Parathyroid adenoma (tissue), 2 donors: ENCODE results near the gene IL23R.

Experiments
- H2AFZ ChIP-seq: fragments of 300-600 bp; sonication (generic); one replicate; pipeline ENCODE4 v1.7.0; 2017; ENCODE audit warnings: antibody characterized with exemption, mild to moderate bottlenecking
- H3K27ac ChIP-seq: fragments of 300-600 bp; sonication (generic); one replicate; pipeline ENCODE4 v1.7.0; 2017
- H3K27me3 ChIP-seq: fragments of 300-600 bp; sonication (generic); one replicate; pipeline ENCODE4 v1.7.0; 2017; ENCODE audit warnings: low read length; ENCODE audit not compliant: control insufficient read depth, insufficient read depth
- H3K36me3 ChIP-seq: fragments of 300-600 bp; sonication (generic); one replicate; pipeline ENCODE4 v1.7.0; 2017; ENCODE audit warnings: low read length; ENCODE audit not compliant: control insufficient read depth, insufficient read depth
- H3K4me1 ChIP-seq: fragments of 300-600 bp; sonication (generic); one replicate; pipeline ENCODE4 v1.7.0; 2017; ENCODE audit warnings: control low read depth
- H3K4me2 ChIP-seq: fragments of 300-600 bp; sonication (generic); one replicate; pipeline ENCODE4 v1.7.0; 2017; ENCODE audit warnings: low read length
- H3K4me3 ChIP-seq: fragments of 300-600 bp; sonication (generic); one replicate; pipeline ENCODE4 v1.7.0; 2017; ENCODE audit warnings: low read depth, low read length
- H3K79me2 ChIP-seq: fragments of 300-600 bp; sonication (generic); one replicate; pipeline ENCODE4 v1.7.0; 2017; ENCODE audit warnings: control low read depth
- H3K9ac ChIP-seq: fragments of 300-600 bp; sonication (generic); one replicate; pipeline ENCODE4 v1.7.0; 2017; ENCODE audit warnings: mild to moderate bottlenecking
- H3K9me3 ChIP-seq: fragments of 300-600 bp; sonication (generic); one replicate; pipeline ENCODE4 v1.7.0; 2017; ENCODE audit warnings: low read length; ENCODE audit not compliant: control insufficient read depth
- CTCF ChIP-seq: fragments of 300-600 bp; sonication (generic); IDR thresholded peaks from one replicate; pipeline ENCODE4 v1.7.0; 2017; ENCODE audit warnings: antibody characterized with exemption, mild to moderate bottlenecking
- donor health status: primary hyperparathyroidism.

The IL23R gene

DNA sequence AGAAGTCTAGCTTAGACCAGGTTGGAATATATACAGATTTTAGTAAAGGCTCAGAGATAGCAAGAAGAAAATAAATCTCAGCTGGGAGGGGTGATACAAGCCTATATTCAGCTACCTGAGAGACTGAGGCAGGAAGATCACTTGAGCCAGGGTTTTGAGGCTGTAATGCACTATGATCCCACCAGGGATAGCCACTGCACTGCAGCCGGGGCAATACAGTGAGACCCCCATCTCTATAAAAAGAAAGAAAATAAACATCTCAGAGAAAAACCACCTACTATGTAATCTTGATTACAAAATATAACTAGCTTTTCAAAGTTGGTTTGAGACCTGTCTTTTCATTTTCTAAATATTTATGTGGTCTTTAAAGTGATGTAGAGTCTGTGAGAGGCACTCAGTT is 47.7 kb downstream of the IL23R start:
- Histone ChIP-seq H3K27ac (no peak overlapping the region), H3K4me2 (no peak overlapping the region), H3K4me3 (no peak overlapping the region), H3K79me2 (no peaks in the 10 kb centered on the region), H3K27me3 (no peaks in the 10 kb centered on the region), H3K9ac (no peak overlapping the region), H3K9me3 (no peaks in the 10 kb centered on the region), H3K36me3 (no peaks in the 10 kb centered on the region), H2AFZ (no peak overlapping the region), H3K4me1 (peaks cover 5% of the 10 kb centered on the region)
- TF ChIP-seq CTCF = no peak

- Histone ChIP-seq H3K79me2 (no peaks in the 10 kb centered on the region), H3K9ac (no peak overlapping the region), H3K27ac (no peak overlapping the region), H3K4me1 (peaks cover 5% of the 10 kb centered on the region), H3K27me3 (no peaks in the 10 kb centered on the region), H3K36me3 (no peaks in the 10 kb centered on the region), H3K4me3 (no peak overlapping the region), H2AFZ (no peak overlapping the region), H3K4me2 (no peak overlapping the region), H3K9me3 (no peaks in the 10 kb centered on the region)
- TF ChIP-seq CTCF = peak; percentile 37
Measured at GRCh38 chr1:67214420-67215174, 48.3 kb downstream of the IL23R start.

GRCh38 chr1:67216401-67216800 is 50.1 kb downstream of the IL23R start:
- Histone ChIP-seq H2AFZ (no peak overlapping the region), H3K4me2 (no peak overlapping the region), H3K9me3 (no peaks in the 10 kb centered on the region), H3K36me3 (no peaks in the 10 kb centered on the region), H3K27ac (no peak overlapping the region), H3K79me2 (no peaks in the 10 kb centered on the region), H3K4me3 (no peak overlapping the region), H3K27me3 (no peaks in the 10 kb centered on the region), H3K4me1 (peaks cover 5% of the 10 kb centered on the region), H3K9ac (no peak overlapping the region)
- TF ChIP-seq CTCF = no peak

DNA sequence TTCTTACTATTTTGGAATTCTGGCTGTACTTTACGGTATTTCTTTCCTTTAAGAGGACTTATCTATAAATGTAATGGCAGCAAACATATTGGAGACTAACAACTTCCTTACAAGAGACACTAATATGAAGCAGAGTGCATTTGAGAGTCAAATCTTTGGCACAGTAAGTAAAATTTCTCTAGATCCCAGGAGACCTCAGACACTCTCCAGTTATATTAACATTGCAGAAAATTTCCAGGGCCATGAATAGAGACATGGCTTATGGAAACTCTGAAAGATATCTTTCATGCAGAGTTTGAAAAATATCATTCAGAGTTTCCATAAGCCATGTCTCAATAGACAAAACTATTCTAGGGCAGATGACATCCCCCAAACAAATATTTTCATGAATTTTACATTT is 51.2 kb downstream of the IL23R start:
- Histone ChIP-seq H3K36me3 (no peaks in the 10 kb centered on the region), H3K9me3 (no peaks in the 10 kb centered on the region), H3K27me3 (no peaks in the 10 kb centered on the region), H3K79me2 (no peaks in the 10 kb centered on the region), H2AFZ (no peak overlapping the region), H3K4me1 (peaks cover 5% of the 10 kb centered on the region), H3K27ac (no peak overlapping the region), H3K9ac (no peak overlapping the region), H3K4me2 (no peak overlapping the region), H3K4me3 (no peak overlapping the region)
- TF ChIP-seq CTCF = no peak

GRCh38 chr1:67217938-67218337 is 51.7 kb downstream of the IL23R start:
- no peak for TF ChIP-seq CTCF

More at GRCh38 chr1:67217938-67218337, 51.7 kb downstream of the IL23R start:
- no peaks in the 10 kb centered on the region for H3K27me3 ChIP-seq
- H3K9ac ChIP-seq = no peak overlapping the region
- H3K27ac ChIP-seq = no peak overlapping the region
- no peak overlapping the region for H3K4me2 ChIP-seq
- H3K9me3 ChIP-seq = no peaks in the 10 kb centered on the region
- H3K4me3 ChIP-seq = no peak overlapping the region
- peaks cover 5% of the 10 kb centered on the region for H3K4me1 ChIP-seq
- no peaks in the 10 kb centered on the region for H3K79me2 ChIP-seq
- H2AFZ ChIP-seq = no peak overlapping the region
- no peaks in the 10 kb centered on the region for H3K36me3 ChIP-seq
